ENCODE results near the gene PRDM16. TPM values are rescaled to one million over a fixed set of nuclear protein-coding genes. Genes with fewer than 3 reads are reported as not detected.

PRDM16 gene
- total and polyA plus RNA-seq, 2 experiments from 2014 or later: 41.8 to 55.8 TPM

DNA sequence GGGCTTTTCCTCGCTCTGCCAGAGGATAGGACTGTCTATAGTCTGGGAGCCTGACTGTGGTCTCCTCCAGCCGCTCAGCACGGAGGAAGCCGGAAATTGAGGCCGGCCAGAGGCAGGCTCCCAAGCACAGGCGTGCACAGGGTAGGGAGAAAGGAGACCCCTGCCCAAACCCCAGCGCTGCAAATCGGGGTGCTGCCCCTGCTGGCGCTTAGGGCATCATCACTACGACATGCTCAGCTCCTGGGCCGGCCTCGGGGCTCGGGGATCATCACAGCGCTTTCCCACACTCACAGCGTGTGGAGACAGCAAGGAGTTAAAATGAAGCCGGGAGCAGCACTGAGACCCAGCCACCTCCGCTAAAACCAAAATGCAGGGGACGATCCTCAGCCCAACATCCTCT lies 322.7 kb downstream of the PRDM16 start:
- Histone ChIP-seq H3K4me1 (ENCODE audit: low read depth) (peaks cover 45% of the 10 kb centered on the region), H3K27me3 (peaks cover 6% of the 10 kb centered on the region), H3K27ac (peak overlapping the region; percentile 92), H3K4me3 (no peak overlapping the region), H3K36me3 (peaks cover 3% of the 10 kb centered on the region), H3K9me3 (ENCODE audit: low read depth) (no peaks in the 10 kb centered on the region)
- DNase-seq (ENCODE audit: low read depth in 1 of 2, low spot score in 1 of 2): peak in 1 of 2 donors; percentile 26
- TF ChIP-seq, protein P1, sequence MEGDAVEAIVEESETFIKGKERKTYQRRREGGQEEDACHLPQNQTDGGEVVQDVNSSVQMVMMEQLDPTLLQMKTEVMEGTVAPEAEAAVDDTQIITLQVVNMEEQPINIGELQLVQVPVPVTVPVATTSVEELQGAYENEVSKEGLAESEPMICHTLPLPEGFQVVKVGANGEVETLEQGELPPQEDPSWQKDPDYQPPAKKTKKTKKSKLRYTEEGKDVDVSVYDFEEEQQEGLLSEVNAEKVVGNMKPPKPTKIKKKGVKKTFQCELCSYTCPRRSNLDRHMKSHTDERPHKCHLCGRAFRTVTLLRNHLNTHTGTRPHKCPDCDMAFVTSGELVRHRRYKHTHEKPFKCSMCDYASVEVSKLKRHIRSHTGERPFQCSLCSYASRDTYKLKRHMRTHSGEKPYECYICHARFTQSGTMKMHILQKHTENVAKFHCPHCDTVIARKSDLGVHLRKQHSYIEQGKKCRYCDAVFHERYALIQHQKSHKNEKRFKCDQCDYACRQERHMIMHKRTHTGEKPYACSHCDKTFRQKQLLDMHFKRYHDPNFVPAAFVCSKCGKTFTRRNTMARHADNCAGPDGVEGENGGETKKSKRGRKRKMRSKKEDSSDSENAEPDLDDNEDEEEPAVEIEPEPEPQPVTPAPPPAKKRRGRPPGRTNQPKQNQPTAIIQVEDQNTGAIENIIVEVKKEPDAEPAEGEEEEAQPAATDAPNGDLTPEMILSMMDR (IDR thresholded peaks at IDR 0.05; ENCODE audit: low read depth, low read length): no peak

DNA sequence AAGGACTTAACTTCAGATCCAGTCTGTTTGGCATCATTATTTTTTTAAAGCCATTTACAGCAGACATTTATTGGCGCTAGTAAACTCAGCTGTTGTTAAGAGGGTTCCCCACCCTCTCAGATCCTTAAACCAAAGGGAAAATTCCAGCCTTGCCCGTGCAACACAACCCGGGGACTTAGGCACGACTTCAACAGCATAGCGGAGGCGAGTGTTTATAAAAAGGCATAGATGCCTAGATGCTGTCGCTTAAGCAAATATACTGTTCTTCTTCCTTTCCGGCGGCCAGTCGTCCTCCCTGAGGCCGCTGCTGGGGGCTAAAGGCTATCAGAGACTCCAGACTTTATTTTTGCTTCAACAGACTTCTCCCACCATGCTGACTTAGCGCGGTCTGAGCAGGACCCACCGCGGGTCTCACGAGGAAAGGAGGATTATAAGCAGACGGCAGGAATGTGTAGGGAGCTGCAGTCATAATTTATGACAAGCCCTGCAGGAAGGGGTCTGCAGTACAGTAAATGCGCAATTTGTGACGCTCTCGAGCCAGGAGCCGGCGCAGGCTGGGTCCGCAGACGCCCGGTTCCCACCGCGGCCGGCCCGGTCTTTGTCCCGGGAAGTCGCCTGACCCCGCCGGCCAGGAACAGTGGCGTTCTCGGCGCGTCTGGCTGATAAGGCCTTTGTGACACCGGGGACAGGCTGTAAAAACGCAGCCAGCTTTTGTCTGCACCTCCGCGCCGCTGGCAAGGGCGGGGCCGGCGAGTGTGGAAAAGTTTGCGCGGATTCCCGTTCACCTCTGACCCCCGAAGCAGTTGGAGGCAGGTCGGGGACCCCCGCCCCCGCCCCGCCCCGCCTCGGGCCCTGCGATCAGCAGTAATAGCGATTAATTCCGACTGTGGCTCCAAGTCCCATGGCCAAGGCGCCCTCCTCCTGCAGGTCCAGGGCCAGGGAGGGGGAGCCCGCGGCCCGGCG lies 324.3 kb downstream of the PRDM16 start:
- DNase-seq (ENCODE audit: low read depth in 1 of 2, low spot score in 1 of 2): peak; percentile 2 to 87
- Histone ChIP-seq H3K9me3 (ENCODE audit: low read depth) (no peaks in the 10 kb centered on the region), H3K27ac (peak overlapping the region; percentile 92), H3K27me3 (peaks cover 6% of the 10 kb centered on the region), H3K36me3 (no peaks in the 10 kb centered on the region), H3K4me3 (peak overlapping the region; percentile 6), H3K4me1 (ENCODE audit: low read depth) (peaks cover 45% of the 10 kb centered on the region)
- TF ChIP-seq, protein P1 (IDR thresholded peaks at IDR 0.05; ENCODE audit: low read depth, low read length): no peak

DNA sequence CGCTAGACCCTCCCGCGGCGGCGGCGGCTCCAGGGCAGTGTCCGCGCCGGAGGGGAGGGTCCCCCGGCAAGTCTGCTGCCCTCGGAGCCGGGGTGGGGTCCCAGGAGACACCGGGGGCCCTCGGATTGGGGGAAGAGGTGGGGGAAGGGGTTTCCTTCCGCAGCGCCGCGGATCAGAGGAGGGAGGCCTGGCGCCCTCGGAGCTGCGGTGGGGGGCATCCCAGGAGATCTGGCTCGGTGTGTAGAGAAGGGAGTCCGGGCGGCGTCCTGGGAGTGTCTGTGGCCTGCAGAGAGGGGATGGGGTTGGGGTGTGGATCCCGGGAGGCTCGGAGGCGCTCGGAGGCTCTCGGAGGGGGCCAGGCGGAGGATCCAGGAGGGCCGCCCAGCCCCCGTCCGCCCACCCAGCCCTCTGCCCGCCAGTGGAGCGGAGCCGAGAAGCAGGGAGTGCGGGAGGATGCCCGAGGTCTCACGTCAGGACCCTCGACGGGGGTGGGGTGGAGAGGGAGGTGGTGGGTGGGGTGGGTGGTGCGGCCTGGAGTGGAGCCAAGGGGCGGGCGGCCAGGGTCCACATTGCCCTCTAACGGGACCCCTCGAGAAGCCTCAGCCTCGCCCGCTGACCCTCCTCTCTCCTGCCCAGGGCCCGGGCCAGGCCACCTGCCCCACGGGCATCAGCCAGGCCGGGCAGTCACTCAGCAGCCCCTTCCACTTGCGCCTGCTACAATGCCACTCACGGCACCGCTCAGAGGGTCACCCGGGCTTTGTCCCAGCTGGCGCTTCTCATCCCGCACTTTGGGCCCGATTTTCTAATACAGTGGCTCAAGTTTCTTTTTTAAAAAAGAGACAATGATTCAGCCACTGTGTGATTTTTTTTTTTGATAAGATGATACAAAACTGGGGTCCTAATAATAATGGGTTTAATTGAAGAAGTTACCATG lies 325.3 kb downstream of the PRDM16 start:
- H3K4me1 ChIP-seq (ENCODE audit: low read depth): peaks cover 43% of the 10 kb centered on the region
- H3K27me3 ChIP-seq: peaks cover 6% of the 10 kb centered on the region
- H3K36me3 ChIP-seq: no peaks in the 10 kb centered on the region
- H3K4me3 ChIP-seq: peak overlapping the region; percentile 6
- TF ChIP-seq, protein P1 (IDR thresholded peaks at IDR 0.05; ENCODE audit: low read depth, low read length): no peak
- DNase-seq (ENCODE audit: low read depth in 1 of 2, low spot score in 1 of 2): no peak
- no peaks in the 10 kb centered on the region for H3K9me3 ChIP-seq (ENCODE audit: low read depth)
- peak overlapping the region; percentile 92 for H3K27ac ChIP-seq

DNA sequence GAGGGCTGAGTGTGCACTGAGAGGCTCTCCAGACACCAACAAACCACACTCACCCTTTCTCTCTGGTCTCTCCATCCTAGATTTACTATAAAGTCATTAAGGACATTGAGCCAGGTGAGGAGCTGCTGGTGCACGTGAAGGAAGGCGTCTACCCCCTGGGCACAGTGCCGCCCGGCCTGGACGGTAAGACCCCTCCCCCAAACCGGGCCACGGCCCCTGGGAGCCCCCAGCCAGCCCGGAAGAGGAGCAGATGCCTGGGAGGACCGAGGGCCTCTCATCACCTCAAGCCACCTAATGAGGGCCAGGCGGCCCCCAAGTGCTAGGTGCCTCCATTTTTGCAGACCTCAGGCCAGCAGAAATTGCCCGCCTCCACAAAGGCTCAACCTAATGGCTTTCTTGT lies 327.4 kb downstream of the PRDM16 start:
- no peaks in the 10 kb centered on the region for H3K9me3 ChIP-seq (ENCODE audit: low read depth)
- TF ChIP-seq, protein P1 (IDR thresholded peaks at IDR 0.05; ENCODE audit: low read depth, low read length): no peak
- peaks cover 30% of the 10 kb centered on the region for H3K4me1 ChIP-seq (ENCODE audit: low read depth)
- H3K27me3 ChIP-seq: peaks cover 3% of the 10 kb centered on the region
- H3K27ac ChIP-seq: no peak overlapping the region
- no peak overlapping the region for H3K4me3 ChIP-seq
- no peak for DNase-seq (ENCODE audit: low read depth in 1 of 2, low spot score in 1 of 2)
- no peaks in the 10 kb centered on the region for H3K36me3 ChIP-seq

DNA sequence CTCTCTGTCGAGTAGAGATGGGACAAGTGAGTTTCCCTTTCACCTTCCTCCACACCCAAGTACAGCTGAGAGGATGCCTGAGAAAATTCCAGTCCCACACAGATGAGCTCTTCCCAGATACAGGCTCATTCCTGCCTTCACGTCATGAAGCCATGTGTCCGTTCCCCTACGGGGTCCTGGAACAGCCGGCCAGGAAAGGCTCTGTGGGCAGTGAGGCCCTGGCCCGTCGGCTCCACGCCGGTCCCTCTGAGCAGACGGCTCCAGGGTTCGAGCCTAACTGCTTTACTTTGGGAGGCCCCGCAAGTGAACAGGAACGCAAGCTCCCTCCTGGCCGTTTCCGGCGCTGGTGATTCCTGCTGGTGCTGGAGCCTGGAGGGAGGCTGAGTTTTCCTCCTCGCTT lies 328.3 kb downstream of the PRDM16 start:
- TF ChIP-seq, protein P1 (IDR thresholded peaks at IDR 0.05; ENCODE audit: low read depth, low read length): no peak
- Histone ChIP-seq H3K27me3 (no peaks in the 10 kb centered on the region), H3K27ac (no peak overlapping the region), H3K9me3 (ENCODE audit: low read depth) (no peaks in the 10 kb centered on the region), H3K4me1 (ENCODE audit: low read depth) (peaks cover 21% of the 10 kb centered on the region), H3K4me3 (no peak overlapping the region), H3K36me3 (no peaks in the 10 kb centered on the region)
- no peak for DNase-seq (ENCODE audit: low read depth in 1 of 2, low spot score in 1 of 2)

Data from cardiac muscle cell (in vitro differentiated cells and primary cell).